HepG2 (cell line): Measurements from ENCODE around the gene PHF23. TPM values are rescaled to one million over a fixed set of nuclear protein-coding genes. Genes with fewer than 3 reads are reported as not detected.

Source experiments
- CBX5 ChIP-seq: sonication (generic); formaldehyde crosslinking; IDR thresholded peaks from 2 replicates; pipeline ENCODE4 v1.4.0; 2020; ENCODE audit warnings: missing genetic modification reagents, borderline replicate concordance
- HMGA1 ChIP-seq: sonication (generic); formaldehyde crosslinking; conservative IDR thresholded peaks from 2 replicates; pipeline ENCODE4 v1.4.0; 2020; ENCODE audit warnings: missing genetic modification reagents
- ISL2 ChIP-seq: sonication (generic); formaldehyde crosslinking; IDR thresholded peaks from 2 replicates; pipeline ENCODE4 v1.5.0; 2020; ENCODE audit warnings: missing genetic modification reagents
- KDM5B ChIP-seq: sonication (generic); formaldehyde crosslinking; IDR thresholded peaks from 2 replicates; pipeline ENCODE4 v1.4.0; 2020; ENCODE audit warnings: missing genetic modification reagents, mild to moderate bottlenecking, borderline replicate concordance
- KLF6 ChIP-seq: IDR thresholded peaks from 2 replicates; pipeline ENCODE4 v1.8.0; 2016; ENCODE audit warnings: missing biosample characterization, missing genetic modification reagents
- MAZ ChIP-seq, 2 experiments: sonication (generic) in 1 of 2; formaldehyde crosslinking in 1 of 2; IDR thresholded peaks; 2 replicates each; pipeline versions ENCODE4 v1.5.0 to v1.6.1; 2012 to 2020; ENCODE audit warnings: low read depth in 2 of 2, mild to moderate bottlenecking in 2 of 2, borderline replicate concordance in 1 of 2, improper control_type of control experiment in 1 of 2, low read length in 1 of 2, missing genetic modification reagents in 1 of 2, moderate library complexity in 1 of 2
- MEF2D ChIP-seq: sonication (generic); formaldehyde crosslinking; IDR thresholded peaks from 2 replicates; pipeline ENCODE4 v1.5.1; 2020; ENCODE audit warnings: mild to moderate bottlenecking, missing genetic modification reagents
- MLXIP ChIP-seq: sonication (generic); formaldehyde crosslinking; IDR thresholded peaks from 2 replicates; pipeline ENCODE4 v1.9.0; 2021; ENCODE audit warnings: missing genetic modification reagents, borderline replicate concordance
- MXD1 ChIP-seq: sonication (generic); formaldehyde crosslinking; IDR thresholded peaks from 2 replicates; pipeline ENCODE4 v1.4.0; 2020; ENCODE audit warnings: mild to moderate bottlenecking, missing genetic modification reagents
- MYNN ChIP-seq: sonication (generic); formaldehyde crosslinking; IDR thresholded peaks from 2 replicates; pipeline ENCODE4 v1.4.0; 2020; ENCODE audit warnings: mild to moderate bottlenecking, low read depth, missing genetic modification reagents
- MYPOP ChIP-seq: sonication (generic); formaldehyde crosslinking; IDR thresholded peaks from 2 replicates; pipeline ENCODE4 v1.8.1; 2023; ENCODE audit warnings: mild to moderate bottlenecking, moderate library complexity, missing genetic modification reagents
- NCOA2 ChIP-seq: sonication (generic); formaldehyde crosslinking; IDR thresholded peaks from 2 replicates; pipeline ENCODE4 v1.8.0; 2022; ENCODE audit warnings: inconsistent platforms
- PAF1 ChIP-seq: IDR thresholded peaks from 2 replicates; pipeline ENCODE4 v1.6.1; 2016; ENCODE audit warnings: missing genetic modification reagents, missing compliant biosample characterization
- PBX3 ChIP-seq: sonication (generic); formaldehyde crosslinking; IDR thresholded peaks from 2 replicates; pipeline ENCODE4 v1.8.1; 2023; ENCODE audit warnings: missing genetic modification reagents, inconsistent platforms, borderline replicate concordance
- TEAD3 ChIP-seq: optimal IDR thresholded peaks from 2 replicates; pipeline ENCODE3; 2016; ENCODE audit warnings: borderline replicate concordance
- TEF ChIP-seq: sonication (generic); formaldehyde crosslinking; IDR thresholded peaks from 2 replicates; pipeline ENCODE4 v1.5.0; 2020; ENCODE audit warnings: missing genetic modification reagents
- TGIF2 ChIP-seq: IDR thresholded peaks from 2 replicates; pipeline ENCODE4 v1.6.1; 2016; ENCODE audit warnings: control low read depth, missing compliant biosample characterization
- YY1 ChIP-seq: IDR thresholded peaks from 2 replicates; pipeline ENCODE4 v1.6.1; 2011; ENCODE audit warnings: low read length, low read depth, moderate library complexity, mild to moderate bottlenecking; ENCODE audit not compliant: insufficient read depth, insufficient replicate concordance
- ZNF333 ChIP-seq: sonication (generic); formaldehyde crosslinking; IDR thresholded peaks from 2 replicates; pipeline ENCODE4 v1.4.0; 2020; ENCODE audit warnings: mild to moderate bottlenecking, missing genetic modification reagents, borderline replicate concordance
- ZNF34 ChIP-seq: sonication (generic); formaldehyde crosslinking; IDR thresholded peaks from 2 replicates; pipeline ENCODE4 v1.4.0; 2020; ENCODE audit warnings: mild to moderate bottlenecking, missing genetic modification reagents, borderline replicate concordance
- ZNF546 ChIP-seq: sonication (generic); formaldehyde crosslinking; conservative IDR thresholded peaks from 2 replicates; pipeline ENCODE4 v1.8.1; 2023; ENCODE audit warnings: mild to moderate bottlenecking, missing genetic modification reagents
- polyA plus RNA-seq, 8 experiments: library from polyadenylated mRNA; depleted of rRNA in 3 of 8; stranded (reverse) in 7 of 8; unstranded in 1 of 8; fragments of >200 nt; fragmentation: Illumina TruSeq in 4 of 8; extraction: Trizol in 4 of 8; gene quantifications; 2 replicates each; pipeline versions ENCODE4 v1.2.1 to v1.2.3, GENCODE V29; 2011 to 2016; ENCODE audit warnings: low read depth in 4 of 8, missing spikeins in 1 of 8, mixed read lengths in 1 of 8; ENCODE audit not compliant: insufficient read depth in 1 of 8
- total RNA-seq, 5 experiments: library from RNA; depleted of rRNA; stranded (reverse); fragments of >200 nt; fragmentation: Illumina TruSeq; extraction: Trizol; gene quantifications; 2 replicates each; pipeline ENCODE4 v1.2.3, GENCODE V29; 2016; ENCODE audit warnings: low read depth in 1 of 5

The PHF23 gene
- total and polyA plus RNA-seq, 2 of the 13 experiments (the other 11 are each of a cell fraction or from before 2014, with no cell fraction given): 27.6 to 33.2 TPM

GRCh38 chr17:7258731-7259554, 19.7 kb upstream of the PHF23 start (continued):
- TF ChIP-seq TGIF2 (CRISPR knock-in tag) (0 out of 2 replicates have a peak, but pooled peaks have one; percentile 51), MLXIP (CRISPR knock-in tag) (no peak), KDM5B (CRISPR knock-in tag) (peak; percentile 84; the same call in 1 of the 2 replicates), PAF1 (CRISPR knock-in tag) (no peak), ZNF34 (CRISPR knock-in tag) (peak; percentile 35; the same call in 1 of the 2 replicates), ISL2 (peak; percentile 50), HMGA1 (CRISPR knock-in tag) (no peak), PBX3 (no peak), MXD1 (CRISPR knock-in tag) (peak; percentile 74; the same call in 1 of the 2 replicates), ZNF546 (peak; percentile 51; the same call in 1 of the 2 replicates), TEAD3 (CRISPR knock-in tag) (peak; percentile 24), MEF2D (CRISPR knock-in tag) (peak; percentile 58; the same call in 1 of the 2 replicates), MYPOP (CRISPR knock-in tag) (peak; percentile 71; the same call in 1 of the 2 replicates), CBX5 (CRISPR knock-in tag) (peak; percentile 48; the same call in 1 of the 2 replicates), TEF (CRISPR knock-in tag) (no peak), MAZ (IDR thresholded peaks at IDR 0.05; ENCODE audit: borderline replicate concordance, low read depth, low read length) (0 out of 2 replicates have a peak, but pooled peaks have one; percentile 20), MAZ (CRISPR knock-in tag; IDR thresholded peaks at IDR 0.05; ENCODE audit: low read depth) (0 out of 2 replicates have a peak, but pooled peaks have one; percentile 5), YY1 (peak; percentile 34), ZNF333 (CRISPR knock-in tag) (peak; percentile 75; the same call in 1 of the 2 replicates), NCOA2 (peak; percentile 39; the same call in 1 of the 2 replicates), MYNN (no peak), KLF6 (CRISPR knock-in tag) (peak; percentile 84)
